ENCODE results near the gene ARPC5. TPM values are rescaled to one million over a fixed set of nuclear protein-coding genes. Genes with fewer than 3 reads are reported as not detected.

Gene ARPC5
- polyA plus RNA-seq, 2 of the 4 experiments (the other 2 are of a cell fraction): 189 to 198 TPM

DNA sequence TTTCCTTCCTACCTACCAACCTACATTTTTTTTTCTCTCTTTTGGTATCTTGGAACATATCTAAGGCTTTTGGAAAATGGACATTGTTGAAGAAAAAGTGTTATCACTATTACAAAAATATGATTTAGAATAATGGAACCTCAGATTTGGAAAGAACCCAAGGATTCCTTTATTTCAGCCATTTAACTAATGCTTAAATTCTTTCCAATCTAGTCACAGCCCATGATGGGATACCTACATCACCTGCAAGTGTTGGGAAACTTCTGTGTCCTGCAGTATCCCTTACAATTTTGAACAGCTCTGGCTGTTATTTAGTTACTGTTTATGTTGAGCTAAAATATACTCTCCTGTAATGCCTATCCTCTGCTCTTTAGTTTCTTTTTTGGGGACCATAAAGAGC, 39.8 kb upstream of the ARPC5 start (continued):
- TF ChIP-seq KDM5A (IDR thresholded peaks at IDR 0.05): no peak
- TF ChIP-seq, protein P1, sequence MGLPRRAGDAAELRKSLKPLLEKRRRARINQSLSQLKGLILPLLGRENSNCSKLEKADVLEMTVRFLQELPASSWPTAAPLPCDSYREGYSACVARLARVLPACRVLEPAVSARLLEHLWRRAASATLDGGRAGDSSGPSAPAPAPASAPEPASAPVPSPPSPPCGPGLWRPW (IDR thresholded peaks at IDR 0.05): no peak
- no peak for TF ChIP-seq FOSL2 (IDR thresholded peaks at IDR 0.05)
- TF ChIP-seq FOSL2 (CRISPR knock-in tag; IDR thresholded peaks at IDR 0.05): no peak
- no peak for TF ChIP-seq HDAC2 (IDR thresholded peaks at IDR 0.05)
- no peak for TF ChIP-seq BHLHE40 (IDR thresholded peaks at IDR 0.05; ENCODE audit: low read depth, low read length)
- TF ChIP-seq TP53 (CRISPR knock-in tag; IDR thresholded peaks at IDR 0.05): no peak

DNA sequence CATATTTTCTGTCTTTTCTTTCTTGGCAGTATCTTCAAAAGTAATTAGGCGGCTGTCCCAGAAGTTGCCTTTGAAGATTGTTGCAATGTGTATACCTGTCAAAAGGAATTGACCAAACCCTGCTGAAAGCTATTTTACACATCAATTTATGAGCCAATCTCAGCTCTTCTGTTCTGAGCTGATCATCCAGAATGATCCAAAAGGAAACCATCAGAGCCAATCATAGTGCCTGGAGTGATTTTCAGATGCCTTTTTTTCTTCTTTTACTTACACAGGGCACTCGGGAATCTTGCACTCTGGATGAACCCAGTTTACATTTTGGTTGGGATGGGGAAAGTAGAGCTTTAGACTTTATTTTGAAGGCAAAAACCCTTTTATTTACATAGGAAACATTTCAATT, 39.3 kb upstream of the ARPC5 start:
- WGBS (ENCODE audit: missing lambda C conversion rate): 78% methylated on average over 2 of the region's 2 CpGs
- no peak overlapping the region for H3K4me2 ChIP-seq
- peaks cover 15% of the 10 kb centered on the region for H3K9me3 ChIP-seq
- no peak for TF ChIP-seq NR3C1 (IDR thresholded peaks at IDR 0.05)
- TF ChIP-seq, protein P2, sequence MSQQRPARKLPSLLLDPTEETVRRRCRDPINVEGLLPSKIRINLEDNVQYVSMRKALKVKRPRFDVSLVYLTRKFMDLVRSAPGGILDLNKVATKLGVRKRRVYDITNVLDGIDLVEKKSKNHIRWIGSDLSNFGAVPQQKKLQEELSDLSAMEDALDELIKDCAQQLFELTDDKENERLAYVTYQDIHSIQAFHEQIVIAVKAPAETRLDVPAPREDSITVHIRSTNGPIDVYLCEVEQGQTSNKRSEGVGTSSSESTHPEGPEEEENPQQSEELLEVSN (IDR thresholded peaks at IDR 0.05; ENCODE audit: borderline replicate concordance, low read depth): no peak
- TF ChIP-seq CHD4 (IDR thresholded peaks at IDR 0.05; ENCODE audit: borderline replicate concordance): no peak
- TF ChIP-seq JUNB (IDR thresholded peaks at IDR 0.05): no peak
- no peak for TF ChIP-seq CHD2 (IDR thresholded peaks at IDR 0.05; ENCODE audit: low read length, partially characterized antibody)
- no peak for TF ChIP-seq FOSL2 (IDR thresholded peaks at IDR 0.05)
- TF ChIP-seq FOSL2 (CRISPR knock-in tag; IDR thresholded peaks at IDR 0.05): no peak
- TF ChIP-seq CBX8 (IDR thresholded peaks at IDR 0.05): no peak
- no peak for TF ChIP-seq NFE2L2 (conservative IDR thresholded peaks at IDR 0.05; ENCODE audit: low read length)
- no peak for TF ChIP-seq KDM1A (IDR thresholded peaks at IDR 0.05; ENCODE audit: low read depth)
- no peak for TF ChIP-seq BHLHE40 (IDR thresholded peaks at IDR 0.05; ENCODE audit: low read depth, low read length)
- TF ChIP-seq GATA3 (IDR thresholded peaks at IDR 0.05; ENCODE audit: borderline replicate concordance): no peak
- no peak for TF ChIP-seq KDM5A (IDR thresholded peaks at IDR 0.05)
- no peak for TF ChIP-seq TFCP2L1 (CRISPR knock-in tag; IDR thresholded peaks at IDR 0.05)
- TF ChIP-seq RAD21 (conservative IDR thresholded peaks at IDR 0.05 in 1 of 2, IDR thresholded peaks at IDR 0.05 in 1 of 2): no peak
- TF ChIP-seq RCOR1 (IDR thresholded peaks at IDR 0.05; ENCODE audit: low read depth, low read length): no peak
- TF ChIP-seq, protein P3, sequence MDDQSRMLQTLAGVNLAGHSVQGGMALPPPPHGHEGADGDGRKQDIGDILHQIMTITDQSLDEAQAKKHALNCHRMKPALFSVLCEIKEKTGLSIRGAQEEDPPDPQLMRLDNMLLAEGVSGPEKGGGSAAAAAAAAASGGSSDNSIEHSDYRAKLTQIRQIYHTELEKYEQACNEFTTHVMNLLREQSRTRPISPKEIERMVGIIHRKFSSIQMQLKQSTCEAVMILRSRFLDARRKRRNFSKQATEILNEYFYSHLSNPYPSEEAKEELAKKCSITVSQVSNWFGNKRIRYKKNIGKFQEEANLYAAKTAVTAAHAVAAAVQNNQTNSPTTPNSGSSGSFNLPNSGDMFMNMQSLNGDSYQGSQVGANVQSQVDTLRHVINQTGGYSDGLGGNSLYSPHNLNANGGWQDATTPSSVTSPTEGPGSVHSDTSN (IDR thresholded peaks at IDR 0.05): no peak
- TF ChIP-seq HOXA7 (CRISPR knock-in tag; IDR thresholded peaks at IDR 0.05): no peak
- no peak overlapping the region for H3K27ac ChIP-seq
- H3K4me1 ChIP-seq: no peaks in the 10 kb centered on the region
- DNase-seq (ENCODE audit: low read depth in 1 of 2, low spot score in 1 of 2): no peak
- no peak for FAIRE-seq
- ATAC-seq: no peak
- ChIA-PET CTCF (interaction anchor here (0.6 to 4.1 kb wide), 5 partner anchors 10 to 1579 kb away, joined by 3 to 31 read pairs (median 4); no protein-coding TSS in a partner anchor), POLR2A (no interaction called here)
- H3K4me3 ChIP-seq: no peak overlapping the region

DNA sequence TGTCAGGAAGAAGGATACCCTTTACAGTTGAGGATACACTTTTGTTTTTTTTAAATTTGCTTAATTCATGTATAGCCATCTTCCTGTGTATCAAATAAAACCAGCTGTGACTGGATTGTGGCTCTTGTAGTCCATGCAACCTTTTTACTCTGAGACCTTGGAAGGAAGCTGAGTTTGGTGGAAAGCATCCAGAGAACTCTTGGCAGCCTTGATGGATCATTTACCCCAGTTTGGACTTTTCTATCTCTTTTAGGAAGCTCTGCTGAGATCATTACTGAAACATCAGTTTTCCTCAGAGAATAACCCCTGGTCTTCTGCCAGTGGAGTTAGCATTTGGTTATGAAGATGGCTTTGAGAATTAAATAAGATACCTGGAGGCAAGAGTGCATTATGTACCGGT, 38.8 kb upstream of the ARPC5 start:
- TF ChIP-seq CBX2 (IDR thresholded peaks at IDR 0.05; ENCODE audit: borderline replicate concordance, low read depth) (no peak), CHD2 (IDR thresholded peaks at IDR 0.05; ENCODE audit: low read length, partially characterized antibody) (no peak), RNF2 (IDR thresholded peaks at IDR 0.05; ENCODE audit: borderline replicate concordance, low read depth) (no peak), RFX5 (IDR thresholded peaks at IDR 0.05) (no peak), PHF8 (IDR thresholded peaks at IDR 0.05; ENCODE audit: borderline replicate concordance, low read depth) (no peak), HOXB5 (CRISPR knock-in tag; IDR thresholded peaks at IDR 0.05) (no peak), EHMT2 (IDR thresholded peaks at IDR 0.05; ENCODE audit: low read depth) (no peak), CBX8 (IDR thresholded peaks at IDR 0.05) (no peak)
- ChIA-PET POLR2A (no interaction called here), CTCF (interaction anchor here (0.9 to 4.1 kb wide), 3 partner anchors 11 to 530 kb away, joined by 3 to 31 read pairs (median 4); no protein-coding TSS in a partner anchor)
- peaks cover 15% of the 10 kb centered on the region for H3K9me3 ChIP-seq
- DNase-seq (ENCODE audit: low read depth in 1 of 2, low spot score in 1 of 2) (no peak), FAIRE-seq (no peak), ATAC-seq (no peak)
- no peaks in the 10 kb centered on the region for H3K4me1 ChIP-seq
- H3K4me2 ChIP-seq: no peak overlapping the region
- 53% methylated on average over 1 of the region's 1 CpG for WGBS (ENCODE audit: missing lambda C conversion rate)
- no peak overlapping the region for H3K27ac ChIP-seq
- no peak overlapping the region for H3K4me3 ChIP-seq

Data from A549 (cell line).